Body of pancreas (tissue), 4 donors: ENCODE measurements around the gene CALML3.

Experiments
- CTCF ChIP-seq, 7 experiments: fragments of 450-650 bp in 4 of 7; fragments of 200-600 bp in 3 of 7; sonication (generic) in 3 of 7; IDR thresholded peaks; one replicate each; pipeline ENCODE4 v1.5.1; 2016 to 2019; ENCODE audit warnings: antibody characterized with exemption in 7 of 7
- POLR2A ChIP-seq, 3 donors: fragments of 450-650 bp; IDR thresholded peaks; one replicate each; pipeline ENCODE4 v1.6.1; 2016; ENCODE audit warnings: antibody characterized with exemption in 3 of 3, mild to moderate bottlenecking in 2 of 3

GRCh38 chr10:5564537-5565204 is 39.9 kb downstream of the CALML3 start:
- TF ChIP-seq POLR2A (IDR thresholded peaks at IDR 0.05) (no peak), CTCF (IDR thresholded peaks at IDR 0.05) (no peak)
